Nephron (organoid): ENCODE data around the gene RXRA.

Source experiments
- H3K27ac Mint-ChIP-seq, 3 experiments: 2 replicates each; pipeline ENCODE4 v1.8.0; 2020; ENCODE audit warnings: mixed read lengths in 3 of 3, mild to moderate bottlenecking in 2 of 3, moderate library complexity in 1 of 3
- H3K27me3 Mint-ChIP-seq: 2 replicates; pipeline ENCODE4 v1.8.0; 2021; ENCODE audit warnings: low read depth, mild to moderate bottlenecking, moderate library complexity, mixed read lengths
- H3K36me3 Mint-ChIP-seq: 2 replicates; pipeline ENCODE4 v1.8.0; 2020; ENCODE audit warnings: low read depth, mixed read lengths
- H3K4me1 Mint-ChIP-seq: 2 replicates; pipeline ENCODE4 v1.8.0; 2020; ENCODE audit warnings: mixed read lengths
- H3K4me3 Mint-ChIP-seq, 3 experiments: 2 replicates each; pipeline ENCODE4 v1.8.0; 2020; ENCODE audit warnings: mild to moderate bottlenecking in 3 of 3, mixed read lengths in 3 of 3, moderate library complexity in 2 of 3
- H3K9me3 Mint-ChIP-seq: 2 replicates; pipeline ENCODE4 v1.8.0; 2020; ENCODE audit warnings: mixed read lengths
- TF ChIP-seq, protein P1 (sequence below), 3 experiments: fragments of 200-600 bp; sonication (generic); IDR thresholded peaks; one replicate each; pipeline ENCODE4 v1.5.0; 2021; ENCODE audit warnings: antibody characterized with exemption in 3 of 3; ENCODE audit not compliant: unreplicated experiment in 3 of 3

RXRA gene

DNA sequence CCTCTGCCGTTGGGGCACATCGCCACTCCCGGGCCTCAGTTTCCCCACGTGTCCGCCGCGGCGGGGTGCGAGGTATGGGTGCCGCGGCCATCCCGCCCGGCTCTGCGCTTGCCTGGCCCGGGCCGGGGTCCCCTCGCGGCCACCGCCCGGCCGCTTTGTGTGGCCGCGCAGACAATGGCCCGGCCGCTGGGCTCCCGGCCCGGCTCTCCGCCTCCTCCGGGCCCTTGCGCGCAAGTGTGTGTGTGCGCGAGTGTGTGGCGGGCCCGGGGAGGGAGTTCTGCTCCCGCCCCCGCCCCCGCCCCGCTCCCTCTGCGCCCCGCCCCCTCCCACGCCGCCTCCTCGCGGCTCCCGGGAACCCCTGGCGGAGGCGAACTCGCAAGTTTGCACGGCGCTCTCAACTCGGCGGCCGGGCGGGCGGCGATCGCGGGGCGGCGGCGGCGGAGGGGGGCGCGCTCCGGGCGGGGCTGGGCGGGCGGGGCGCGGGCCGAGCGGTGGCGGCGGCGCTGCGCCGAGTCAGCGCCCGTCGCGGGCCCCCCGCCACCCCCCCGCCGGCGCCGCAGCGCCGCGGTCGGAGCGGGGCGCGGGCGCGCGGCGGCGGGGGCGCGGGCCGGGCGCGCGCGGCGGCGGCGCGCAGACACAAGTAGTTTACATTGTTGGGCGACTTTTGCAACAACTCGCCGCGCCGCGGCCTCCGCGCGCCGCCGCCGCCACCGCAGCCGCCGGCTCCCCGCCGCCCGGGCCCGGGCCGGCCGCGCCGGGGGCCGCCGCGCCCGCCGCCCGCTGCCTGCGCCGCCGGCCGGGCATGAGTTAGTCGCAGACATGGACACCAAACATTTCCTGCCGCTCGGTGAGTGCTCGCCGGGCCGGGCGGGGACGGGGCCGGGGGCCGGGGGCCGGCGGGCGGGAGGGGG is at the start of gene RXRA:
Gene RXRA, plus strand, starts transcription at position 643 of the 911 bp plus-strand sequence. Its CDS starts 177 bp downstream, at position 820.
- TF ChIP-seq, protein P1, sequence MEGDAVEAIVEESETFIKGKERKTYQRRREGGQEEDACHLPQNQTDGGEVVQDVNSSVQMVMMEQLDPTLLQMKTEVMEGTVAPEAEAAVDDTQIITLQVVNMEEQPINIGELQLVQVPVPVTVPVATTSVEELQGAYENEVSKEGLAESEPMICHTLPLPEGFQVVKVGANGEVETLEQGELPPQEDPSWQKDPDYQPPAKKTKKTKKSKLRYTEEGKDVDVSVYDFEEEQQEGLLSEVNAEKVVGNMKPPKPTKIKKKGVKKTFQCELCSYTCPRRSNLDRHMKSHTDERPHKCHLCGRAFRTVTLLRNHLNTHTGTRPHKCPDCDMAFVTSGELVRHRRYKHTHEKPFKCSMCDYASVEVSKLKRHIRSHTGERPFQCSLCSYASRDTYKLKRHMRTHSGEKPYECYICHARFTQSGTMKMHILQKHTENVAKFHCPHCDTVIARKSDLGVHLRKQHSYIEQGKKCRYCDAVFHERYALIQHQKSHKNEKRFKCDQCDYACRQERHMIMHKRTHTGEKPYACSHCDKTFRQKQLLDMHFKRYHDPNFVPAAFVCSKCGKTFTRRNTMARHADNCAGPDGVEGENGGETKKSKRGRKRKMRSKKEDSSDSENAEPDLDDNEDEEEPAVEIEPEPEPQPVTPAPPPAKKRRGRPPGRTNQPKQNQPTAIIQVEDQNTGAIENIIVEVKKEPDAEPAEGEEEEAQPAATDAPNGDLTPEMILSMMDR (IDR thresholded peaks at IDR 0.05; ENCODE audit: unreplicated experiment in 3 of 3): peak; percentile 13 to 40 (median 32)
- H3K4me1 Mint-ChIP-seq: peaks cover 54% of the 10 kb centered on the region
- peak within 1 kb of the TSS; percentile 81 to 88 (median 88) for H3K4me3 Mint-ChIP-seq
- peaks cover 7% of the 10 kb centered on the region for H3K27me3 Mint-ChIP-seq
- H3K27ac Mint-ChIP-seq: peak within 1 kb of the TSS; percentile 63 to 79 (median 76)
- H3K36me3 Mint-ChIP-seq: no peaks in the 10 kb centered on the region
- H3K9me3 Mint-ChIP-seq: no peaks in the 10 kb centered on the region

- H3K9me3 Mint-ChIP-seq: no peaks in the 10 kb centered on the region
- H3K4me1 Mint-ChIP-seq: peaks cover 13% of the 10 kb centered on the region
- no peaks in the 10 kb centered on the region for H3K36me3 Mint-ChIP-seq
- H3K4me3 Mint-ChIP-seq: no peak overlapping the region
- TF ChIP-seq, protein P1 (IDR thresholded peaks at IDR 0.05; ENCODE audit: unreplicated experiment in 3 of 3): no peak
- no peak overlapping the region for H3K27ac Mint-ChIP-seq
- peaks cover 26% of the 10 kb centered on the region for H3K27me3 Mint-ChIP-seq
These were observed 48.0 kb upstream of the RXRA start for GRCh38 chr9:134278286-134278685.

- peaks cover 15% of the 10 kb centered on the region for H3K4me1 Mint-ChIP-seq
- TF ChIP-seq, protein P1 (IDR thresholded peaks at IDR 0.05; ENCODE audit: unreplicated experiment in 3 of 3): no peak
- no peaks in the 10 kb centered on the region for H3K9me3 Mint-ChIP-seq
- no peak overlapping the region for H3K27ac Mint-ChIP-seq
- H3K36me3 Mint-ChIP-seq: no peaks in the 10 kb centered on the region
- no peak overlapping the region for H3K4me3 Mint-ChIP-seq
- peaks cover 22% of the 10 kb centered on the region for H3K27me3 Mint-ChIP-seq
These were observed 47.1 kb upstream of the RXRA start for GRCh38 chr9:134278974-134279640.

- H3K4me1 Mint-ChIP-seq: peaks cover 14% of the 10 kb centered on the region
- TF ChIP-seq, protein P1 (IDR thresholded peaks at IDR 0.05; ENCODE audit: unreplicated experiment in 3 of 3): no peak
- no peaks in the 10 kb centered on the region for H3K36me3 Mint-ChIP-seq
- no peaks in the 10 kb centered on the region for H3K9me3 Mint-ChIP-seq
- no peak overlapping the region for H3K27ac Mint-ChIP-seq
- no peak overlapping the region for H3K4me3 Mint-ChIP-seq
- peaks cover 16% of the 10 kb centered on the region for H3K27me3 Mint-ChIP-seq
These were observed 44.1 kb upstream of the RXRA start for GRCh38 chr9:134282138-134282650.

DNA sequence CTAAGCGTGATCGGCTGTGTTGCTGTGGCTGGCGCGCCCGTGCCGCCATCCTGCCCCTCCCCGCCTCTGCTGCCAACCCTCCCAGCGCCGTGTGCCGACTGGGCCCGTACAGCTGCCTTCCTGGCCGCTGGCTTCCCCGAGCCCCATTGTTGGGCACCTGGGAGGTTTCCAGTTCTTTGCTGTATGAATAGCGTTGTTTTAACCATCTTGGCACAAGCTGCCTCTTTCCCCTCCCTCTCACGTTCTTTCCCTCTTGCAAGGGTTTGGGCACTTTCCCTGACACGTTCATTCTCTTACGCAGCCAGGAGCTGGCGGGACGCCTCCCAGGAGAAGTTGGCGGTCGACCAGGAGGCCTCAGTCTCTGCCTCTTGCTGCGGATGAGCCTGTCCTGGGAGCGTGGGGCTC is 43.1 kb upstream of the RXRA start:
- Mint-ChIP-seq H3K36me3 (no peaks in the 10 kb centered on the region), H3K9me3 (no peaks in the 10 kb centered on the region), H3K4me3 (no peak overlapping the region), H3K27ac (peak overlapping the region in 2 of 3 experiments; percentile 47 to 56), H3K4me1 (peaks cover 17% of the 10 kb centered on the region), H3K27me3 (peaks cover 19% of the 10 kb centered on the region)
- TF ChIP-seq, protein P1 (IDR thresholded peaks at IDR 0.05; ENCODE audit: unreplicated experiment in 3 of 3): no peak
